SH-SY5Y (cell line): ENCODE measurements around the gene YAP1.

ENCODE experiments used
- GATA2 ChIP-seq: IDR thresholded peaks from 2 replicates; pipeline ENCODE4 v1.6.1; 2011; ENCODE audit warnings: mild to moderate bottlenecking, low read depth, low read length
- GATA3 ChIP-seq: IDR thresholded peaks from 2 replicates; pipeline ENCODE4 v1.6.1; 2011; ENCODE audit warnings: low read depth, mild to moderate bottlenecking, low read length, moderate library complexity

YAP1 gene

DNA sequence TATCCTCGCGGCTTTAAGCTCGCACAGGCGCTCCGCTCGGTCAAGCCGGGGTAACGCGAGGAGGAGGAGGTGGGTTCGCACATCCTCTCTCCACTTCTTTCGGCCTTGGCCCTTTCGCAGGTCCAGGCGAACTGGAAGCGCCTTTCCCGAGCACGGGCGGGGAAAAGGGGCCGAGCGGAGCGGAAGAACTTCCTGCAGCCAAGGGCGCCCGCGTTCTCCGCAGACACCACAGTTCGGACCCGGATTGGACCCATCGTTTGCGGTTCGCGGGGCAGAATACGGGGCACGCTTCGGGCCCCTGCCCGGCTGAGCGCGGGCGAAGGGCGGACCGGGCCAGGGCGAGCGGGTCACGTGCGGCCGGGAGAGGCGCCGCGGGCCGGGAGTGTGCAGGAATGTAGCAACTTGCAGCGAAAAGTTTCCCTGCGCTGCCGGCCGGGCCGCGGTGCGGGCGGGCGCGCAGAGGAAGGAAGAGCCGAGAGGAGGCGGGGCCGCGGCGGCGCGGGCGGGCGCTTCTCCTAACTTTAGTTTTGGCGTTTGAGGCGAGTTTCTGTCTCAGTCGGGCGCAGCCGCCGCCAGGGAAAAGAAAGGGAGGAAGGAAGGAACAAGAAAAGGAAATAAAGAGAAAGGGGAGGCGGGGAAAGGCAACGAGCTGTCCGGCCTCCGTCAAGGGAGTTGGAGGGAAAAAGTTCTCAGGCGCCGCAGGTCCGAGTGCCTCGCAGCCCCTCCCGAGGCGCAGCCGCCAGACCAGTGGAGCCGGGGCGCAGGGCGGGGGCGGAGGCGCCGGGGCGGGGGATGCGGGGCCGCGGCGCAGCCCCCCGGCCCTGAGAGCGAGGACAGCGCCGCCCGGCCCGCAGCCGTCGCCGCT is at the start of gene YAP1:
YAP1 (plus strand) TSS at position 552 of the 865 bp plus-strand sequence. CDS start 402 bp downstream, outside the sequence.
- TF ChIP-seq GATA2 (no peak), GATA3 (no peak)

DNA sequence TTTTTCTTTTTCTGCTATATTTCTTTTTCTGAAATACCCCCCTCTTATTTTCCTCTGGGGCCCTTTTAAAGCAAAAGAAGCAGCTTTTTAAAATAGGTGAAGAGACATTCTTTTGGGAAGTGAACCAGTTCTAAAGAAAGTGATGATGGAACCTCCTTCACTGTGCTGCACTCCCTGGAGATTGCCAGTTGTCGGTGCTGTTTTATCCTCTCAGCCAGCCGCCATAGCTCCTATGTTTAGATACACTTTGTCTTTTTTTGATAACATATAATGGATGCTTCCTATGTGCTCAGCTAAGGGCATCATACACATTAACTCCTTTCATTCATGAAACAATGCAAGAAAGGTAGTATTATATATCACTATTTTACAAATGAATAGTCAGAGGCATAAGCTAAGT is 49.0 kb upstream of the YAP1 start:
- TF ChIP-seq GATA2 = no peak
- no peak for TF ChIP-seq GATA3

DNA sequence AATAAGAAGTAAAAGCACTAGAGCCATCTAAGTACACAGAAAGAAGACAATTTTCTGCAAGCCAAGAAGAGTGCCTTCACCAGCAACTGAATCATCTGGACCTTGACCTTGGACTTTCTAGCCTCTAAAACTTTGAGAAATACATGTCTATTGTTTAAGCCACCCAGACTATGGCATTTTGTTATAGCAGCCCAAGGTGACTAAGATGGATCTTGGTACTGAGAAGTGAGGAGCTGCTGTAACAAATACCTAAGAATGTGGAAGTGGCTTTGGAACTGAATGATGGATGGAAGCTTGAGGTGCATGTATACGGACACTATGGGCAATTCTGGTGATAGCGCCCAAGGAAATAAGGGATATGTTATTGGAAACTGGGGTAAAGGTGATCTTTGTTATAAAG is 48.1 kb upstream of the YAP1 start:
- TF ChIP-seq GATA3 (no peak), GATA2 (no peak)

DNA sequence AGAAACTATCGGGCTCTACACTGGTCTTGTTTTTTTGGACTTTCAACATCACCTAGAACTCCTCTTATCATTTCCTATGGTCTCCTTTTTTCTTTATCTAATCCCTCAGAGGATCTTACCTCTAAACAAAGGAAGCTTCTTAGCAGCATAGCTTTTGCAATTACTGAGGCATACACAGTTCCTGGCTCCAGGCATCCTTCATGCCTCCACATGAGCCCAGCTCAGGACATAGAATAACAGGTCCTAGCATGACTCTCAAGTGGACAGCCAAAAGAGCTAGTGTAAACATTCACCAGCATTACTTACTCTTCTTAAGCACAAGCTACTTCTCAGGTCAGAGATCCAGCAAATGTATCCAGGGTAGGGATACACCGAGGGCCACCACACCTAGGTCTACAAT is 45.9 kb upstream of the YAP1 start:
- no peak for TF ChIP-seq GATA3
- TF ChIP-seq GATA2 = no peak

DNA sequence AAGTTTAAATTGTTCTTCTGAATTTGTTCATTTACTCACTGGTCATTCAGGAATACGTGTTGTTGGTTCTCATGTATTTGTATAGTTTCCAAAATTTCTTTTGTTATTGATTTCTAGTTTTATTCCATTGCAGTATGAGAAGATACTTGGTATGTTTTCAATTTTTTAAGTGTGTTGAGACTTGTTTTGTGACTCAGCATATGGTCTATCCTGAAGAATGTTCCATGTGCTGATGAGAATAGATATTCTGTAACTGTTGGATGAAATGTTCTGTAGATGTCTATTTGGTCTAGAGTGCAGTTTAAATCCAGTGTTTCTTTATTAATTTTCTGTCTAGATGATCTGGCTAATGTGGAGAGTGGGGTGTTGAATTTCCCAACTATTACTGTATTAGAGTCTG is 39.5 kb upstream of the YAP1 start:
- TF ChIP-seq GATA3 = no peak
- no peak for TF ChIP-seq GATA2

DNA sequence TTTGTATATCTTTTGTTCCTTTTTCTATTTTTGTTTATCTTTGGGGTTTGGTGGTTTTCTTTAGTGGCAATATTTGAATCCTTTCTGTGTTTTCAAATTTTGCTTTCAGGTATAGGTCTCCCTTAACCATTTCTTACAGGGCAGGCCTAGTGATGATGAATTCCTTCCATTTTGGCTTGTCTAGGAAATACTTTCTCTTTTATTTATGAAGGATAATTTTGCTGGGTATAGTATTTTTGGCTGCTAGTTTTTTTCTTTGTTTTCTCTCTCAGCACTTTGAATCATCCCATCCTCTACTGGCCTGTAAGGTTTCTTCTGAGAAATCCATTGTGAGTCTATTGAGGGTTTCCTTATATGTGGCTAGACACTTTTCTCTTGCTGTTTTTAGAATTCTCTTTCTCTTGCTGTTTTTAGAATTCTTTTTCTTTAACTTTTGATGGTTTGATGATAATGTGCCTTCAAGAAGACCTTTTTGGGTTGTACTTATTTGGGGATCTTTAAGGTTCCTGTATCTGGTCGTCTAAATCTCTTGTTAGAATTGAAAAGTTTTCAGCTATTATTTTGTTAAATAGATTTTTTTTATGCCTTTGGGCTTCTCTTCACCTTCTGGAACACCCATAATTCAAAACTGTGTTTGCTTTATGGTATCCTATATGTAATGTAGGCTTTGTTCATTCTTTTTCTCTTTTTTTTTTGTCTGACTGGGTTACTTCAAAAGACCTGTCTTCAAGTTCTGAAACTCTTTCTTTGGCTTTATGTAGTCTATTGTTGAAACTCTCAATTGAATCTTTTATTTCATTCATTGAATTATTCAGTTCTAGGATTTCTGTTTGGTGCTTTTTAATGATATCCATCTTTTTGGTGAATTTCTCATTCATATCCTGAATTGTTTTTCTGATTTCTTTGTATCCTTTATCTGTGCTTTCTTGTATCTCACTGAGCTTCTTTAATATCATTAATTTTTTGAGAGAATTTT is 38.5 kb upstream of the YAP1 start:
- TF ChIP-seq GATA2 = no peak
- TF ChIP-seq GATA3 = no peak

DNA sequence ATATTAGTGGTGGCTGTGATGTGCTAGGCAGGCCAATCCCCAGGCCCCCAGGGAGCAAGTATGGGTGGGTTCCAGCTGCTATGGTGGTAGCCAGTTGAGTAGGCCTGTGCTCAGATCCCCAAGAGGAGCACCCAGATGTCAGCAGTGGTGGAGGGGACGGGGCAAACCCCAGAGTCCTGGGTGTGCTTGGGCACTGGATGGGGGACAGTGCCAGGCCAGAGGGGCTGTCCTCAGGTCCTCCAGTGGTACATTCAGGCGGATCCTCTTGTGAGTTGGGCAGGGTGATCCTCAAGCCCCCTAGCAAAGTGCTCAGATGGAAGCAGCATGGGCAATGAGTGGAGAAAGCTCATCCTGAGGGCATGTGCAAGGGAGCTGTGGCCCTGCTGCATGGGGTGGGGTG is 37.0 kb upstream of the YAP1 start:
- no peak for TF ChIP-seq GATA3

DNA sequence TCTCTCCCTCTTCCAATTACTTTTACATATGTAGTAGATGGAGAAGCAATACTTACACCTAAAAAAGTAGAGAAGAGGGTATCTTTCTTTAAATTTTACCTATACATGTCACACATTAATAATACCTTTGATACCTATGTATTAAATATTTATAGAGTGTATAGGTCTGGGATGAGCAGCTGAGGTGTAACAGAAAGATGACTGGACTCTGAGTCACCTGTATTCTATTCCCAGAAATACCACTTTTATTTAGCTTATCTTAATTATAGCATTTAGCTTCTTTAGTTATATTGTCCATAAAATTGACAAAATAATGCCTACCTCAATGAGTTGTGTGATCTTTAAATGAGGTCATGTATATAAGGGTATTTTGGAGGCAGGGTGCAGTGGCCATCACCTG is 30.6 kb upstream of the YAP1 start:
- TF ChIP-seq GATA3 (no peak), GATA2 (no peak)

DNA sequence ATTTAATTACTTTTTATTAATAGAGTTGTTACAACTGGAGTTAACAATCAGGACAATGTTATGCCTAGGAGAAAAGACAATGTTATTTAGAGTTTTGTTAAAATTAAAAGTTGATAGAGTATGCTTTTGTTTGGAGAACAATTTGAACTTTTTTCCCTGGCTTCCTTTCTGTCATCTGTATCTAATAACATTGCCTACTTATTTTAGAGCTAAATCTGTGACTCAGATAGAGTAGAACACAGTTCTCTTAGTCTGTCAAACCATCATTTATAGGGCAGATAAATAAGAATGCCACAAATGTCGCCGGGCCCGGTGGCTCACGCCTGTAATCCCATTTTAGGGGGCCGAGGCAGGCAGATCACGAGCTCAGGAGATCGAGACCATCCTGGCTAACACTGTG is 28.9 kb upstream of the YAP1 start:
- TF ChIP-seq GATA2 (no peak), GATA3 (no peak)

DNA sequence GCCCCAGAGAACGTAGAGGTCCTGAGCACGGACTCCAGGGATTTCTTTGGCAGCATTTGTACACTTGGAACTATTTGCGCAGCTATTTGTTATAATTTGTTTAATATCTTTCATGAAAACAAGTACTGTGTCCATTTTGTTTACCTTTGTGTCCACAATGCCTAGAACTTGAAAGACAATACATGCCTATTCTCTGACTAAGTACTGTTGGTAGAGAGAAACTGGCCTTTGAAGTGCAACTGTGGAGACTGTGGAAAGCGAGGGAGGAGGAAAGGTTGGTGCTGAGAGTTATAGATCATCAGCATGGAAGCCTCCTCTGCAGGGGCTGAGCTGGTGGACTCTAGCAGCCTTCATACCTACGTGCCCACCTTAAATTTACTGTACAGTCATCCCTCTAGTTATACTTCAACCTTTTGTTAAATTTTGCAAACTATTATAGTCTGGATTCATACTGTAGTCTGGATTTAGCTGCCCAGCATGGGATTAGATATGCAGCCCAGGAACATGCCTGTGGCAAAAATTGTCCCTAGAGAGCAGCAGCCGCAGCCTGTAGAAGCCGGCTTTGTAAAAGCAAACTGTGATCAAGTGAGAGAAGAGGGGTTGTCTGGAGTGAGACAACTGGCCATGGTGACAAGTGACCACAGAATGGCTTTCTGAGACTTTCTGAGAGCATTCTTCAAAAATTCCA is 24.2 kb upstream of the YAP1 start:
- TF ChIP-seq GATA3 (no peak), GATA2 (no peak)

DNA sequence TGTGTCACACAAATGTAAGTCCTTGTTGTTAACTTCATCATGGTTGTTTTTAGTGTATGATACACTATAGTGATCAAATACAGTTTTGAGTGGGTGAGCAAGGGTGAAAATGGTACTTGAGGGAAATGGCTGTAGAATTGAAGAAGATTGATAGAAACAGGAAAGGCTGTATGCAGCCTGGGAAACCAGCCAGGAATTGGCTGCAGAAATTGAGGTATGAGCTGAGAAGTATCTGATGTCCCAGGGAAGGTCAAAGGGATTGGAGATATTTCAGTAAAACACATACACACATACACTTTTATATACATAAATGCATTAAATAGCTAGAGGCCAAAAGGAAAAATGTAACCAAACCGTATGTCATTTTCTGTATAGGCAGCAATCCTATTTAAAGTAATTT is 13.1 kb upstream of the YAP1 start:
- TF ChIP-seq GATA2 (no peak), GATA3 (no peak)

DNA sequence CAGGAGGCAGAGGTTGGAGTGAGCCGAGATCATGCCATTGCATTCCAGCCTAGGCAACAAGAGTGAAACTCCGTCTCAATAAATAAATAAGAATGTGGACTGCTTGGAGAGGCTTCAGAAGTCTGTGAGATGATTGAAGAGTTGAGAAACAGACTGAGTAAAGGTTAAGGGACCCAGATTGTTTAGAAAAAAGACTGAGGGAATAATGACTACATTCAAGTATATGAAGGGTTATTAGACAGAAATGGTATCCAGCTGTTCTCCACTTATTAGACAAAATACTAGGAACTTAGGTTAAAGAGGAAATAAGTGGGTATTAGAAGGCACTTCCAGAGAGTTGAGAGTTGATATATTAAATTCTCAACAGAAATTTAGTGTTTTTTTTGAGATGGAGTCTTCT is 10.5 kb upstream of the YAP1 start:
- TF ChIP-seq GATA2 = no peak

DNA sequence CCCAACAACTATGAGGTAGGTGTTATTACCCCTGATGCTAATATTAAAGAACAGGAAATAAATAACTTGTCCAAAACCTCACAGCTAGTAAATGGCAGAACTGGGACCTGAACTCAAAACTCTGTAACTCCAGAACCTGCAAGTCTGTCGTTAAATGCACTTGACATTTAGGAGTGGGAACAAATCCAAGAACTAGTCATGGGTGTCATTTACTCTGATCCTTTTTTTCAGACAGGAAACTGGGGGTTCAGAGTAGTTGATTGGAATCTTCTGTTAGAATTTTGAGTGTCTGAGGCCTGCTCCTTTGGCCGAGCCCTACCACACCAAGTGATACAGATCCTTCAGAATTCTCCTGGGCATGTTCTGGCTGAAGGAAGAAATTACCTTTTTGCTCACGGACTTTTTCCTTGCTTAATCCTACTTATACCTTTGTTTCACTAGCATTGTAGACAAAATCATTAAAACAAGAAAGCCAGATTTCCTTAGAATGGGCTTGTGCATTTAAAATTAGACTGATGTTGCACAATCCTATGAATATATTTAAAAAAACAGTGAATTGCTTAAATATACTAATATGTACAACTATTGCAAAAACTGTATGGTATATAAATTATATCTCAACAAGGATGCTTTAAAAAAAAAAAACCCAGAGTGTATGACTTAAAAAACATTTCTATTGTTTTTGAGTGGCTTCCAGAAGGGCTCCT is 1.4 kb upstream of the YAP1 start:
- TF ChIP-seq GATA2 = no peak
- TF ChIP-seq GATA3 = no peak

DNA sequence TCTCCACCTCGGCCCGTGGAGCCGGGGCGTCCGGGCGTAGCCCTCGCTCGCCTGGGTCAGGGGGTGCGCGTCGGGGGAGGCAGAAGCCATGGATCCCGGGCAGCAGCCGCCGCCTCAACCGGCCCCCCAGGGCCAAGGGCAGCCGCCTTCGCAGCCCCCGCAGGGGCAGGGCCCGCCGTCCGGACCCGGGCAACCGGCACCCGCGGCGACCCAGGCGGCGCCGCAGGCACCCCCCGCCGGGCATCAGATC is 439 bp downstream of the YAP1 start:
- TF ChIP-seq GATA2 (no peak), GATA3 (no peak)
